Adipose tissue (tissue), 3 donors: ENCODE data around the gene CPLX1. TPM values are rescaled to one million over a fixed set of nuclear protein-coding genes. Genes with fewer than 3 reads are reported as not detected.
"Not testable (repeated sequence)": the region's sequence is repeated elsewhere in the genome, so short reads cannot be mapped to it uniquely, and the experiment has no call there.

ENCODE experiments used
- H3K27ac ChIP-seq: one replicate; pipeline ENCODE4 v1.5.1; 2013; ENCODE audit warnings: low read depth, low read length
- WGBS, 3 donors: extraction: QIAGEN DNeasy Blood & Tissue Kit; methylation state at CpG; one replicate each; pipeline ENCODE4 v1.1.7; 2013; 5-methylcytosine and 5-hydroxymethylcytosine counted together
- polyA plus RNA-seq, 3 donors: library from polyadenylated mRNA; stranded (reverse); fragments of 200-250 nt; gene quantifications; one replicate each; pipeline ENCODE4 v1.2.3, GENCODE V29; 2013
- donor health status: healthy with polysubstance abuse.
- donor health status: Bipolar disorder and iron deficiency.
- donor health status: healthy.

CPLX1 gene
- polyA plus RNA-seq, 3 donors: 1.2 to 12.7 (median 2.4) TPM

GRCh38 chr4:788636-789297, 37.2 kb downstream of the CPLX1 start:
- H3K27ac ChIP-seq: no peak overlapping the region
- WGBS, 3 donors: 59 to 68% (median 61%) methylated on average over 18 of the region's 18 CpGs

GRCh38 chr4:788006-788635, 37.8 kb downstream of the CPLX1 start:
- no peak overlapping the region for H3K27ac ChIP-seq
- WGBS, 3 donors: 85 to 91% (median 89%) methylated on average over 16 to 19 of the region's 19 CpGs

GRCh38 chr4:787561-787981, 38.4 kb downstream of the CPLX1 start:
- H3K27ac ChIP-seq: no peak overlapping the region
- 59 to 81% (median 62%) methylated on average over 16 of the region's 16 CpGs for WGBS, 3 donors

- H3K27ac ChIP-seq: no peak overlapping the region
- WGBS, 3 donors: 27 to 48% (median 41%) methylated on average over 15 to 16 of the region's 16 CpGs
Measured at GRCh38 chr4:786861-787300, 39.0 kb downstream of the CPLX1 start.

- 2 to 7% (median 5%) methylated on average over 42 to 72 of the region's 72 CpGs for WGBS, 3 donors
- H3K27ac ChIP-seq: no peak overlapping the region
Measured at GRCh38 chr4:786074-786741, 39.7 kb downstream of the CPLX1 start.

- H3K27ac ChIP-seq: no peak overlapping the region
- WGBS, 3 donors: 19 to 42% (median 19%) methylated on average over 40 to 56 of the region's 57 CpGs
Measured at GRCh38 chr4:785332-786073, 40.4 kb downstream of the CPLX1 start.

- H3K27ac ChIP-seq: no peak overlapping the region
- WGBS, 3 donors: 72 to 74% (median 73%) methylated on average over 57 of the region's 57 CpGs
Measured at GRCh38 chr4:784401-785331, 41.3 kb downstream of the CPLX1 start.

- peak overlapping the region; percentile 82 for H3K27ac ChIP-seq
- WGBS, 3 donors: 0 to 1% (median 0%) methylated on average over 38 to 57 of the region's 57 CpGs
Measured at GRCh38 chr4:781493-782216, 44.3 kb downstream of the CPLX1 start.

GRCh38 chr4:780716-781492, 45.0 kb downstream of the CPLX1 start:
- H3K27ac ChIP-seq: peak overlapping the region; percentile 82
- 0 to 4% (median 2%) methylated on average over 32 to 38 of the region's 38 CpGs for WGBS, 3 donors

- WGBS, 3 donors: 55 to 86% (median 83%) methylated on average over 10 of the region's 10 CpGs
- H3K27ac ChIP-seq: not testable (repeated sequence)
Measured at GRCh38 chr4:780255-780654, 45.7 kb downstream of the CPLX1 start.

- H3K27ac ChIP-seq: no peak overlapping the region
- 79 to 93% (median 91%) methylated on average over 2 of the region's 2 CpGs for WGBS, 3 donors
Measured at GRCh38 chr4:779555-779954, 46.4 kb downstream of the CPLX1 start.

- 84 to 97% (median 92%) methylated on average over 6 of the region's 6 CpGs for WGBS, 3 donors
- no peak overlapping the region for H3K27ac ChIP-seq
Measured at GRCh38 chr4:777520-778262, 48.2 kb downstream of the CPLX1 start.

- H3K27ac ChIP-seq: no peak overlapping the region
- WGBS, 3 donors: 87 to 94% (median 93%) methylated on average over 9 of the region's 9 CpGs
Measured at GRCh38 chr4:776743-777441, 49.0 kb downstream of the CPLX1 start.

- H3K27ac ChIP-seq: not testable (repeated sequence)
- WGBS, 3 donors: 94 to 98% (median 95%) methylated on average over 2 of the region's 2 CpGs
Measured at GRCh38 chr4:775485-775884, 50.4 kb downstream of the CPLX1 start.

- H3K27ac ChIP-seq: not testable (repeated sequence)
- 92 to 95% (median 93%) methylated on average over 30 of the region's 30 CpGs for WGBS, 3 donors
Measured at GRCh38 chr4:774419-775092, 51.4 kb downstream of the CPLX1 start.
